HEK293 (cell line): Measurements from ENCODE around the gene HEXIM1.

Source experiments
- CTCF ChIA-PET: fragments of 350-600 bp; formaldehyde crosslinking; extraction: SDS; loops from one replicate; lab custom pipeline; 2021; ENCODE audit warnings: antibody characterized with exemption; lab: Yijun Ruan, JAX
- POLR2A ChIA-PET: fragments of 300-600 bp; formaldehyde crosslinking; extraction: SDS; loops from one replicate; lab custom pipeline; 2020; ENCODE audit warnings: antibody characterized with exemption, inconsistent platforms; lab: Yijun Ruan, JAX
- H3K27ac ChIP-seq: fragments of 200-500 bp; sonication (Bioruptor generic); 2 replicates; pipeline ENCODE4 v1.5.1; 2014; ENCODE audit warnings: low read depth, low read length, control low read depth, inconsistent platforms; ENCODE audit errors: extremely low read depth
- H3K36me3 ChIP-seq, 2 experiments: fragments of 200-500 bp in 1 of 2; sonication (Bioruptor generic) in 1 of 2; 1 replicate in 1 of 2; 2 replicates in 1 of 2; pipeline ENCODE4 v1.5.1; 2014 to 2017; ENCODE audit warnings: inconsistent platforms in 2 of 2, low read length in 2 of 2; ENCODE audit not compliant: control insufficient read depth in 2 of 2, insufficient read depth in 1 of 2
- H3K4me1 ChIP-seq: fragments of 200-500 bp; sonication (Bioruptor generic); 2 replicates; pipeline ENCODE4 v1.5.1; 2014; ENCODE audit warnings: mild to moderate bottlenecking, low read length, inconsistent platforms; ENCODE audit not compliant: control insufficient read depth, insufficient read depth
- H3K4me3 ChIP-seq: 2 replicates; pipeline ENCODE4 v1.5.1; 2011; ENCODE audit warnings: low read depth, mild to moderate bottlenecking, control low read depth, low read length, moderate library complexity
- H3K9me3 ChIP-seq: fragments of 200-500 bp; sonication (Bioruptor generic); 2 replicates; pipeline ENCODE4 v1.5.1; 2014; ENCODE audit warnings: low read depth, low read length, inconsistent platforms; ENCODE audit not compliant: control insufficient read depth, insufficient read depth
- FEZF1 ChIP-seq: fragments of 450-650 bp; formaldehyde crosslinking; IDR thresholded peaks from 2 replicates; pipeline ENCODE4 v1.5.1; 2016; ENCODE audit warnings: missing biosample characterization, missing genetic modification characterization
- GLIS1 ChIP-seq: fragments of 450-650 bp; formaldehyde crosslinking; IDR thresholded peaks from 2 replicates; pipeline ENCODE4 v1.5.1; 2016; ENCODE audit warnings: missing biosample characterization, missing genetic modification characterization
- GLIS2 ChIP-seq: fragments of 450-650 bp; formaldehyde crosslinking; IDR thresholded peaks from 2 replicates; pipeline ENCODE4 v1.5.1; 2016; ENCODE audit warnings: missing biosample characterization, missing genetic modification characterization
- KLF1 ChIP-seq: fragments of 450-650 bp; formaldehyde crosslinking; IDR thresholded peaks from 2 replicates; pipeline ENCODE4 v1.5.1; 2016; ENCODE audit warnings: missing biosample characterization, missing genetic modification characterization
- KLF16 ChIP-seq: fragments of 450-650 bp; formaldehyde crosslinking; IDR thresholded peaks from 2 replicates; pipeline ENCODE4 v1.5.1; 2017; ENCODE audit warnings: missing biosample characterization, missing genetic modification characterization
- KLF8 ChIP-seq: fragments of 450-650 bp; formaldehyde crosslinking; IDR thresholded peaks from 2 replicates; pipeline ENCODE4 v1.5.1; 2016; ENCODE audit warnings: missing biosample characterization, missing genetic modification characterization
- PATZ1 ChIP-seq: fragments of 450-650 bp; formaldehyde crosslinking; IDR thresholded peaks from 2 replicates; pipeline ENCODE4 v1.5.1; 2016; ENCODE audit warnings: missing biosample characterization, missing genetic modification characterization
- REST ChIP-seq: fragments of 450-650 bp; formaldehyde crosslinking; IDR thresholded peaks from 2 replicates; pipeline ENCODE4 v1.5.1; 2016; ENCODE audit warnings: missing biosample characterization, missing genetic modification characterization
- SALL2 ChIP-seq: fragments of 450-650 bp; formaldehyde crosslinking; IDR thresholded peaks from 2 replicates; pipeline ENCODE4 v1.5.0; 2017; ENCODE audit warnings: missing biosample characterization, mild to moderate bottlenecking, missing genetic modification characterization, borderline replicate concordance
- SCRT2 ChIP-seq: fragments of 450-650 bp; formaldehyde crosslinking; IDR thresholded peaks from 2 replicates; pipeline ENCODE4 v1.5.1; 2016; ENCODE audit warnings: missing biosample characterization, missing genetic modification characterization
- SP2 ChIP-seq: fragments of 450-650 bp; formaldehyde crosslinking; IDR thresholded peaks from 2 replicates; pipeline ENCODE4 v1.5.1; 2016; ENCODE audit warnings: missing biosample characterization, missing genetic modification characterization
- SP7 ChIP-seq: fragments of 450-650 bp; formaldehyde crosslinking; IDR thresholded peaks from 2 replicates; pipeline ENCODE4 v1.5.1; 2016; ENCODE audit warnings: missing biosample characterization, missing genetic modification characterization
- ZBTB48 ChIP-seq: fragments of 450-650 bp; formaldehyde crosslinking; IDR thresholded peaks from 2 replicates; pipeline ENCODE4 v1.5.1; 2016; ENCODE audit warnings: missing biosample characterization, missing genetic modification characterization
- ZBTB8A ChIP-seq: fragments of 450-650 bp; formaldehyde crosslinking; IDR thresholded peaks from 2 replicates; pipeline ENCODE4 v1.5.1; 2016; ENCODE audit warnings: missing biosample characterization, missing genetic modification characterization
- ZFP69B ChIP-seq: fragments of 450-650 bp; formaldehyde crosslinking; IDR thresholded peaks from 2 replicates; pipeline ENCODE4 v1.5.1; 2016; ENCODE audit warnings: missing biosample characterization, missing genetic modification characterization
- ZNF114 ChIP-seq: fragments of 450-650 bp; formaldehyde crosslinking; IDR thresholded peaks from 2 replicates; pipeline ENCODE4 v1.5.0; 2017; ENCODE audit warnings: missing biosample characterization, missing genetic modification characterization
- ZNF138 ChIP-seq: fragments of 450-650 bp; formaldehyde crosslinking; IDR thresholded peaks from 2 replicates; pipeline ENCODE4 v1.5.1; 2016; ENCODE audit warnings: missing biosample characterization, missing genetic modification characterization, borderline replicate concordance
- ZNF214 ChIP-seq: fragments of 450-650 bp; formaldehyde crosslinking; IDR thresholded peaks from 2 replicates; pipeline ENCODE4 v1.5.1; 2017; ENCODE audit warnings: missing biosample characterization, mild to moderate bottlenecking, missing genetic modification characterization, borderline replicate concordance
- ZNF24 ChIP-seq: fragments of 450-650 bp; formaldehyde crosslinking; IDR thresholded peaks from 2 replicates; pipeline ENCODE4 v1.5.1; 2016; ENCODE audit warnings: missing biosample characterization, missing genetic modification characterization
- ZNF248 ChIP-seq: fragments of 450-650 bp; formaldehyde crosslinking; IDR thresholded peaks from 2 replicates; pipeline ENCODE4 v1.5.1; 2017; ENCODE audit warnings: missing biosample characterization, missing genetic modification characterization
- ZNF311 ChIP-seq: fragments of 450-650 bp; formaldehyde crosslinking; IDR thresholded peaks from 2 replicates; pipeline ENCODE4 v1.5.1; 2017; ENCODE audit warnings: missing biosample characterization, missing genetic modification characterization, borderline replicate concordance
- ZNF37A ChIP-seq: fragments of 450-650 bp; IDR thresholded peaks from 2 replicates; pipeline ENCODE4 v1.5.1; 2018; ENCODE audit warnings: missing biosample characterization, missing genetic modification characterization
- ZNF404 ChIP-seq: fragments of 450-650 bp; formaldehyde crosslinking; IDR thresholded peaks from 2 replicates; pipeline ENCODE4 v1.5.1; 2017; ENCODE audit warnings: missing biosample characterization, missing genetic modification characterization
- ZNF416 ChIP-seq: fragments of 450-650 bp; formaldehyde crosslinking; IDR thresholded peaks from 2 replicates; pipeline ENCODE4 v1.5.1; 2016; ENCODE audit warnings: missing biosample characterization, missing genetic modification characterization
- ZNF423 ChIP-seq: fragments of 450-650 bp; formaldehyde crosslinking; IDR thresholded peaks from 2 replicates; pipeline ENCODE4 v1.5.1; 2016; ENCODE audit warnings: missing biosample characterization, missing genetic modification characterization
- ZNF561 ChIP-seq: fragments of 450-650 bp; IDR thresholded peaks from 2 replicates; pipeline ENCODE4 v1.5.1; 2018; ENCODE audit warnings: missing biosample characterization, missing genetic modification characterization, borderline replicate concordance
- ZNF600 ChIP-seq: fragments of 450-650 bp; formaldehyde crosslinking; IDR thresholded peaks from 2 replicates; pipeline ENCODE4 v1.5.1; 2016; ENCODE audit warnings: missing biosample characterization, missing genetic modification characterization
- ZNF658 ChIP-seq: fragments of 450-650 bp; formaldehyde crosslinking; IDR thresholded peaks from 2 replicates; pipeline ENCODE4; 2016; ENCODE audit warnings: missing biosample characterization, missing genetic modification characterization
- ZNF837 ChIP-seq: fragments of 450-650 bp; formaldehyde crosslinking; IDR thresholded peaks from 2 replicates; pipeline ENCODE4 v1.5.1; 2016; ENCODE audit warnings: missing biosample characterization, missing genetic modification characterization
- TF ChIP-seq, protein P1 (sequence below): fragments of 450-650 bp; formaldehyde crosslinking; IDR thresholded peaks from 2 replicates; pipeline ENCODE4 v1.5.1; 2017; ENCODE audit warnings: missing biosample characterization, missing genetic modification characterization
- TF ChIP-seq, protein P2 (sequence below): fragments of 450-650 bp; formaldehyde crosslinking; IDR thresholded peaks from 2 replicates; pipeline ENCODE4 v1.5.1; 2017; ENCODE audit warnings: missing biosample characterization, missing genetic modification characterization

Gene HEXIM1

DNA sequence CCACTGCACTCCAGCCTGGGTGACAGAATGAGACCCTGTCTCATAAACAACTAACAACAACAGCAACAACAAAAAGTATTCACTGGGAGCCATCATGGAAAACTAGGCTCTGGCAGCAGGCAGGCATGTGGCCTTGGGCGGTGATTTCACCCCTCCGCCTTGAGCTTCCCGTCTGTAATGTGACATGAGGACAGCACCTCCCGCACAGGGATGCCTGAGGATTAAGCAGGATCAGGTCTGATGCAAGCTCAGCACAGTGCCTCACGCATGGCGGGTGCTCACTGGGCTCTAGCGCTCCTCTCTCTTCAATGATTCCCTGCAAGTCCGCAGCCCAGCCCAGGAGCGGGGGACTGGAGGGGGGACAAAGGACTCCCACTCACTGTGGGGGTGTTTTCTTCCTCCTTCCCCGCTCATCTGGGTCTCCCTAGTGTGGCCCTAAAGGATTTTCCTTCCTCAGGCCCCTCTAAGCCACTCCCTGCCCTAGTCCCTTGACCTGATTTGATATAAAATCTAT, 18.8 kb upstream of the HEXIM1 start (continued):
- TF ChIP-seq, protein P1, sequence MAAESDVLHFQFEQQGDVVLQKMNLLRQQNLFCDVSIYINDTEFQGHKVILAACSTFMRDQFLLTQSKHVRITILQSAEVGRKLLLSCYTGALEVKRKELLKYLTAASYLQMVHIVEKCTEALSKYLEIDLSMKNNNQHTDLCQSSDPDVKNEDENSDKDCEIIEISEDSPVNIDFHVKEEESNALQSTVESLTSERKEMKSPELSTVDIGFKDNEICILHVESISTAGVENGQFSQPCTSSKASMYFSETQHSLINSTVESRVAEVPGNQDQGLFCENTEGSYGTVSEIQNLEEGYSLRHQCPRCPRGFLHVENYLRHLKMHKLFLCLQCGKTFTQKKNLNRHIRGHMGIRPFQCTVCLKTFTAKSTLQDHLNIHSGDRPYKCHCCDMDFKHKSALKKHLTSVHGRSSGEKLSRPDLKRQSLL (tag by site-specific recombination): peak; percentile 83
- TF ChIP-seq ZBTB8A (tag by site-specific recombination) (peak; percentile 51; the same call in 1 of the 2 replicates), ZNF248 (tag by site-specific recombination) (no peak), ZNF37A (no peak), SP2 (tag by site-specific recombination) (no peak), GLIS2 (no peak), KLF1 (tag by site-specific recombination) (no peak), ZNF837 (tag by site-specific recombination) (no peak), KLF16 (tag by site-specific recombination) (no peak), ZNF311 (tag by site-specific recombination) (no peak), KLF8 (tag by site-specific recombination) (no peak), ZNF214 (tag by site-specific recombination) (no peak), ZFP69B (tag by site-specific recombination) (0 out of 2 replicates have a peak, but pooled peaks have one; percentile 20), ZNF138 (tag by site-specific recombination) (no peak), ZNF416 (tag by site-specific recombination) (no peak), ZNF114 (tag by site-specific recombination) (no peak), ZNF24 (tag by site-specific recombination) (peak; percentile 30; the same call in 1 of the 2 replicates), SP7 (tag by site-specific recombination) (peak; percentile 58; the same call in 1 of the 2 replicates), ZNF600 (peak; percentile 61), GLIS1 (tag by site-specific recombination) (peak; percentile 83), FEZF1 (tag by site-specific recombination) (no peak), ZBTB48 (0 out of 2 replicates have a peak, but pooled peaks have one; percentile 29), PATZ1 (tag by site-specific recombination) (peak; percentile 56), ZNF404 (no peak), ZNF423 (tag by site-specific recombination) (no peak), ZNF561 (tag by site-specific recombination) (no peak), ZNF658 (tag by site-specific recombination) (no peak)

- Histone ChIP-seq H3K9me3 (no peaks in the 10 kb centered on the region), H3K27ac (no peak overlapping the region), H3K4me1 (peaks cover 2% of the 10 kb centered on the region), H3K36me3 (0 out of 3 replicates have a peak, but pooled peaks cover 0 to 4% of the 10 kb centered on the region in 2 experiments), H3K4me3 (no peak overlapping the region)
- CTCF ChIA-PET: interaction anchor here (0.6 to 10.1 kb wide), 7 partner anchors 22 to 355 kb away, joined by 3 to 209 read pairs (median 14); partner anchors contain the start of gene HEXIM1
- POLR2A ChIA-PET: interaction anchor here (1.1 to 2.4 kb wide), 2 partner anchors 19 to 69 kb away, joined by 3 to 17 read pairs; partner anchors contain the start of genes HEXIM1 and NMT1
- peak; percentile 91 for TF ChIP-seq SCRT2 (tag by site-specific recombination)
- no peak for TF ChIP-seq SALL2 (tag by site-specific recombination)
- TF ChIP-seq, protein P2, sequence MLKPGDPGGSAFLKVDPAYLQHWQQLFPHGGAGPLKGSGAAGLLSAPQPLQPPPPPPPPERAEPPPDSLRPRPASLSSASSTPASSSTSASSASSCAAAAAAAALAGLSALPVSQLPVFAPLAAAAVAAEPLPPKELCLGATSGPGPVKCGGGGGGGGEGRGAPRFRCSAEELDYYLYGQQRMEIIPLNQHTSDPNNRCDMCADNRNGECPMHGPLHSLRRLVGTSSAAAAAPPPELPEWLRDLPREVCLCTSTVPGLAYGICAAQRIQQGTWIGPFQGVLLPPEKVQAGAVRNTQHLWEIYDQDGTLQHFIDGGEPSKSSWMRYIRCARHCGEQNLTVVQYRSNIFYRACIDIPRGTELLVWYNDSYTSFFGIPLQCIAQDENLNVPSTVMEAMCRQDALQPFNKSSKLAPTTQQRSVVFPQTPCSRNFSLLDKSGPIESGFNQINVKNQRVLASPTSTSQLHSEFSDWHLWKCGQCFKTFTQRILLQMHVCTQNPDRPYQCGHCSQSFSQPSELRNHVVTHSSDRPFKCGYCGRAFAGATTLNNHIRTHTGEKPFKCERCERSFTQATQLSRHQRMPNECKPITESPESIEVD: no peak
- TF ChIP-seq GLIS2: no peak
- no peak for TF ChIP-seq REST (tag by site-specific recombination)
Measured at GRCh38 chr17:45129940-45130680, 18.2 kb upstream of the HEXIM1 start.
